Measurements from ENCODE around the gene SYTL2.

The SYTL2 gene

GRCh38 chr11:85774256-85775101 lies 36.5 kb downstream of the SYTL2 start:
- ChIA-PET POLR2A (interaction anchor here (0.6 kb wide), 1 partner anchor 32 kb away, joined by 4 read pairs; no protein-coding TSS in a partner anchor), CTCF (interaction anchor here (1.1 to 1.7 kb wide), 3 partner anchors 11 to 79 kb away, joined by 3 to 5 read pairs (median 3); no protein-coding TSS in a partner anchor)
- no peak overlapping the region for H3K27ac ChIP-seq (ENCODE audit: insufficient read depth in 1 of 2, low read depth in 1 of 2, low read length in 2 of 2, poor library complexity in 1 of 2, severe bottlenecking in 2 of 2)
- no peaks in the 10 kb centered on the region for H3K27me3 ChIP-seq (replicated peaks in 2 of 5; ENCODE audit: control insufficient read depth in 4 of 5, insufficient read depth in 5 of 5, low read length in 4 of 5)
- no peaks in the 10 kb centered on the region for H3K36me3 ChIP-seq (ENCODE audit: control insufficient read depth in 4 of 4, insufficient read depth in 4 of 4, low read length in 3 of 4)
- 92% methylated on average over 2 of the region's 4 CpGs for WGBS (ENCODE audit: insufficient coverage)
- no peak for DNase-seq
- no peak overlapping the region for H3K4me3 ChIP-seq (ENCODE audit: control insufficient read depth in 1 of 7, extremely low read depth in 1 of 7, insufficient read depth in 4 of 7, low read depth in 2 of 7, low read length in 6 of 7)
- peaks cover 0 to 6% (median 0%) of the 10 kb centered on the region in 4 experiments for H3K4me1 ChIP-seq (ENCODE audit: control extremely low read depth in 1 of 4, control insufficient read depth in 4 of 4, insufficient read depth in 4 of 4, low read length in 3 of 4)
- peaks cover 0 to 3% (median 2%) of the 10 kb centered on the region in 5 experiments for H3K9me3 ChIP-seq (ENCODE audit: control extremely low read depth in 1 of 5, control insufficient read depth in 4 of 5, insufficient read depth in 2 of 5, low read depth in 1 of 5, low read length in 4 of 5)

GRCh38 chr11:85772695-85773094 lies 38.2 kb downstream of the SYTL2 start:
- peaks cover 0 to 6% (median 0%) of the 10 kb centered on the region in 4 experiments for H3K4me1 ChIP-seq (ENCODE audit: control extremely low read depth in 1 of 4, control insufficient read depth in 4 of 4, insufficient read depth in 4 of 4, low read length in 3 of 4)

GRCh38 chr11:85771568-85771967 lies 39.4 kb downstream of the SYTL2 start:
- H3K4me1 ChIP-seq (ENCODE audit: control extremely low read depth in 1 of 4, control insufficient read depth in 4 of 4, insufficient read depth in 4 of 4, low read length in 3 of 4) = peaks cover 0 to 6% (median 0%) of the 10 kb centered on the region in 4 experiments
- H3K27ac ChIP-seq (ENCODE audit: insufficient read depth in 1 of 2, low read depth in 1 of 2, low read length in 2 of 2, poor library complexity in 1 of 2, severe bottlenecking in 2 of 2) = no peak overlapping the region
- CTCF ChIA-PET = no interaction called here
- H3K9me3 ChIP-seq (ENCODE audit: control extremely low read depth in 1 of 5, control insufficient read depth in 4 of 5, insufficient read depth in 2 of 5, low read depth in 1 of 5, low read length in 4 of 5) = peaks cover 0 to 3% (median 2%) of the 10 kb centered on the region in 5 experiments
- H3K27me3 ChIP-seq (replicated peaks in 2 of 5; ENCODE audit: control insufficient read depth in 4 of 5, insufficient read depth in 5 of 5, low read length in 4 of 5) = no peaks in the 10 kb centered on the region
- no peak overlapping the region for H3K4me3 ChIP-seq (ENCODE audit: control insufficient read depth in 1 of 7, extremely low read depth in 1 of 7, insufficient read depth in 4 of 7, low read depth in 2 of 7, low read length in 6 of 7)
- POLR2A ChIA-PET = no interaction called here
- DNase-seq = no peak
- WGBS (ENCODE audit: insufficient coverage) = 100% methylated on average over 3 of the region's 3 CpGs
- H3K36me3 ChIP-seq (ENCODE audit: control insufficient read depth in 4 of 4, insufficient read depth in 4 of 4, low read length in 3 of 4) = no peaks in the 10 kb centered on the region

More at GRCh38 chr11:85772695-85773094, 38.2 kb downstream of the SYTL2 start:
- ChIA-PET CTCF (interaction anchor here (0.8 kb wide), 1 partner anchor 14 kb away, joined by 3 read pairs; no protein-coding TSS in a partner anchor), POLR2A (interaction anchor here (0.6 kb wide), 1 partner anchor 73 kb away, joined by 3 read pairs; no protein-coding TSS in a partner anchor)
- Histone ChIP-seq H3K27me3 (replicated peaks in 2 of 5; ENCODE audit: control insufficient read depth in 4 of 5, insufficient read depth in 5 of 5, low read length in 4 of 5) (no peaks in the 10 kb centered on the region), H3K36me3 (ENCODE audit: control insufficient read depth in 4 of 4, insufficient read depth in 4 of 4, low read length in 3 of 4) (no peaks in the 10 kb centered on the region), H3K9me3 (ENCODE audit: control extremely low read depth in 1 of 5, control insufficient read depth in 4 of 5, insufficient read depth in 2 of 5, low read depth in 1 of 5, low read length in 4 of 5) (peaks cover 0 to 3% (median 2%) of the 10 kb centered on the region in 5 experiments), H3K4me3 (ENCODE audit: control insufficient read depth in 1 of 7, extremely low read depth in 1 of 7, insufficient read depth in 4 of 7, low read depth in 2 of 7, low read length in 6 of 7) (no peak overlapping the region), H3K27ac (ENCODE audit: insufficient read depth in 1 of 2, low read depth in 1 of 2, low read length in 2 of 2, poor library complexity in 1 of 2, severe bottlenecking in 2 of 2) (no peak overlapping the region)
- DNase-seq = no peak

- Histone ChIP-seq H3K36me3 (ENCODE audit: control insufficient read depth in 4 of 4, insufficient read depth in 4 of 4, low read length in 3 of 4) (no peaks in the 10 kb centered on the region), H3K9me3 (ENCODE audit: control extremely low read depth in 1 of 5, control insufficient read depth in 4 of 5, insufficient read depth in 2 of 5, low read depth in 1 of 5, low read length in 4 of 5) (peaks cover 0 to 3% (median 2%) of the 10 kb centered on the region in 5 experiments)
Measured at GRCh38 chr11:85769771-85770170, 41.2 kb downstream of the SYTL2 start.

GRCh38 chr11:85768473-85769146 lies 42.3 kb downstream of the SYTL2 start:
- POLR2A ChIA-PET = no interaction called here

More at GRCh38 chr11:85769771-85770170, 41.2 kb downstream of the SYTL2 start:
- Histone ChIP-seq H3K27me3 (replicated peaks in 2 of 5; ENCODE audit: control insufficient read depth in 4 of 5, insufficient read depth in 5 of 5, low read length in 4 of 5) (no peaks in the 10 kb centered on the region), H3K27ac (ENCODE audit: insufficient read depth in 1 of 2, low read depth in 1 of 2, low read length in 2 of 2, poor library complexity in 1 of 2, severe bottlenecking in 2 of 2) (no peak overlapping the region), H3K4me3 (ENCODE audit: control insufficient read depth in 1 of 7, extremely low read depth in 1 of 7, insufficient read depth in 4 of 7, low read depth in 2 of 7, low read length in 6 of 7) (no peak overlapping the region), H3K4me1 (ENCODE audit: control extremely low read depth in 1 of 4, control insufficient read depth in 4 of 4, insufficient read depth in 4 of 4, low read length in 3 of 4) (peaks cover 0 to 6% (median 0%) of the 10 kb centered on the region in 4 experiments)
- WGBS (ENCODE audit: insufficient coverage) = 93% methylated on average over 3 of the region's 5 CpGs
- DNase-seq = peak; percentile 22 to 84 (median 74)
- ChIA-PET POLR2A (no interaction called here), CTCF (no interaction called here)

GRCh38 chr11:85767246-85767945 lies 43.5 kb downstream of the SYTL2 start:
- DNase-seq = no peak
- H3K27ac ChIP-seq (ENCODE audit: insufficient read depth in 1 of 2, low read depth in 1 of 2, low read length in 2 of 2, poor library complexity in 1 of 2, severe bottlenecking in 2 of 2) = no peak overlapping the region
- H3K36me3 ChIP-seq (ENCODE audit: control insufficient read depth in 4 of 4, insufficient read depth in 4 of 4, low read length in 3 of 4) = no peaks in the 10 kb centered on the region
- CTCF ChIA-PET = interaction anchor here (1.0 kb wide), 1 partner anchor 9 kb away, joined by 3 read pairs; no protein-coding TSS in a partner anchor
- no peak overlapping the region for H3K4me3 ChIP-seq (ENCODE audit: control insufficient read depth in 1 of 7, extremely low read depth in 1 of 7, insufficient read depth in 4 of 7, low read depth in 2 of 7, low read length in 6 of 7)
- 83% methylated on average over 1 of the region's 2 CpGs for WGBS (ENCODE audit: insufficient coverage)
- H3K27me3 ChIP-seq (replicated peaks in 2 of 5; ENCODE audit: control insufficient read depth in 4 of 5, insufficient read depth in 5 of 5, low read length in 4 of 5) = no peaks in the 10 kb centered on the region
- peaks cover 0 to under 1% (median 0%) of the 10 kb centered on the region in 4 experiments for H3K4me1 ChIP-seq (ENCODE audit: control extremely low read depth in 1 of 4, control insufficient read depth in 4 of 4, insufficient read depth in 4 of 4, low read length in 3 of 4)
- POLR2A ChIA-PET = interaction anchor here (0.6 to 1.0 kb wide), 2 partner anchors 11 to 13 kb away, joined by 3 read pairs; no protein-coding TSS in a partner anchor
- peaks cover 0 to 3% (median 2%) of the 10 kb centered on the region in 5 experiments for H3K9me3 ChIP-seq (ENCODE audit: control extremely low read depth in 1 of 5, control insufficient read depth in 4 of 5, insufficient read depth in 2 of 5, low read depth in 1 of 5, low read length in 4 of 5)

More at GRCh38 chr11:85768473-85769146, 42.3 kb downstream of the SYTL2 start:
- no peak for DNase-seq
- no peaks in the 10 kb centered on the region for H3K4me1 ChIP-seq (ENCODE audit: control extremely low read depth in 1 of 4, control insufficient read depth in 4 of 4, insufficient read depth in 4 of 4, low read length in 3 of 4)
- CTCF ChIA-PET = no interaction called here
- no CpG with 5 or more reads among the region's 1 CpG for WGBS (ENCODE audit: insufficient coverage)
- no peaks in the 10 kb centered on the region for H3K36me3 ChIP-seq (ENCODE audit: control insufficient read depth in 4 of 4, insufficient read depth in 4 of 4, low read length in 3 of 4)
- peaks cover 0 to 3% (median 2%) of the 10 kb centered on the region in 5 experiments for H3K9me3 ChIP-seq (ENCODE audit: control extremely low read depth in 1 of 5, control insufficient read depth in 4 of 5, insufficient read depth in 2 of 5, low read depth in 1 of 5, low read length in 4 of 5)
- H3K4me3 ChIP-seq (ENCODE audit: control insufficient read depth in 1 of 7, extremely low read depth in 1 of 7, insufficient read depth in 4 of 7, low read depth in 2 of 7, low read length in 6 of 7) = no peak overlapping the region
- H3K27ac ChIP-seq (ENCODE audit: insufficient read depth in 1 of 2, low read depth in 1 of 2, low read length in 2 of 2, poor library complexity in 1 of 2, severe bottlenecking in 2 of 2) = no peak overlapping the region
- H3K27me3 ChIP-seq (replicated peaks in 2 of 5; ENCODE audit: control insufficient read depth in 4 of 5, insufficient read depth in 5 of 5, low read length in 4 of 5) = no peaks in the 10 kb centered on the region

All from common myeloid progenitor, CD34-positive (primary cell).